H1 (cell line): ENCODE results near the gene SNAPC2. TPM values are rescaled to one million over a fixed set of nuclear protein-coding genes. Genes with fewer than 3 reads are reported as not detected.

ENCODE experiments used
- BACH1 ChIP-seq: IDR thresholded peaks from 2 replicates; pipeline ENCODE4 v1.6.1; 2012; ENCODE audit warnings: low read length, improper control_type of control experiment
- CHD7 ChIP-seq: fragments of 300-600 bp; sonication (generic); IDR thresholded peaks from 2 replicates; pipeline ENCODE4 v1.7.1; 2012; ENCODE audit warnings: low read length, moderate library complexity, mild to moderate bottlenecking, inconsistent platforms; ENCODE audit not compliant: insufficient replicate concordance
- GABPA ChIP-seq: IDR thresholded peaks from 2 replicates; pipeline ENCODE4 v1.6.1; 2011; ENCODE audit warnings: mild to moderate bottlenecking, low read length, moderate library complexity, borderline replicate concordance; ENCODE audit not compliant: insufficient read depth
- KDM4A ChIP-seq: IDR thresholded peaks from one replicate; pipeline ENCODE4 v1.7.1; 2012; ENCODE audit warnings: low read depth, mild to moderate bottlenecking, moderate library complexity, low read length, inconsistent platforms; ENCODE audit not compliant: severe bottlenecking
- MAX ChIP-seq: IDR thresholded peaks from 2 replicates; pipeline ENCODE4 v1.6.1; 2012; ENCODE audit warnings: inconsistent platforms
- POLR2A ChIP-seq, 2 experiments: IDR thresholded peaks; 1 replicate in 1 of 2; 2 replicates in 1 of 2; pipeline ENCODE4 v1.6.1; 2011; ENCODE audit warnings: low read depth in 2 of 2, low read length in 2 of 2, mild to moderate bottlenecking in 2 of 2; ENCODE audit errors: control extremely low read depth in 1 of 2
- POLR2AphosphoS5 ChIP-seq: IDR thresholded peaks from 2 replicates; pipeline ENCODE4 v1.6.1; 2011; ENCODE audit warnings: low read depth, low read length
- SP1 ChIP-seq: IDR thresholded peaks from 2 replicates; pipeline ENCODE4 v1.6.1; 2011; ENCODE audit warnings: low read depth, low read length
- SUZ12 ChIP-seq: fragments of 200-600 bp; sonication (generic); IDR thresholded peaks from 2 replicates; pipeline ENCODE4 v1.6.1; 2012; ENCODE audit warnings: mild to moderate bottlenecking, inconsistent platforms, low read length, moderate library complexity, mixed read lengths
- USF2 ChIP-seq: IDR thresholded peaks from 2 replicates; pipeline ENCODE4 v1.6.1; 2011; ENCODE audit warnings: low read length, improper control_type of control experiment
- polyA plus RNA-seq, 7 experiments: library from polyadenylated mRNA; depleted of rRNA in 3 of 7; stranded (reverse) in 5 of 7; unstranded in 2 of 7; fragments of >200 nt in 5 of 7; fragments of 200-250 nt in 2 of 7; gene quantifications; 1 replicate in 5 of 7; 2 replicates in 1 of 7; 4 replicates in 1 of 7; pipeline versions ENCODE4 v1.2.1 to v1.2.3, GENCODE V29; 2011 to 2013; ENCODE audit warnings: missing spikeins in 2 of 7, mixed read lengths in 2 of 7
- total RNA-seq: library from RNA; stranded (reverse); fragmentation: NEBNext Ultra II Directional; extraction: Animal tissue kit (Norgen Biotek cat#: 25700); gene quantifications from 2 replicates; pipeline ENCODE4 v1.2.1, GENCODE V29; 2021

SNAPC2 gene
- total and polyA plus RNA-seq, 2 of the 8 experiments (the other 6 are each of a cell fraction or from before 2014, with no cell fraction given) = 18.2 to 20.3 TPM

GRCh38 chr19:7900401-7900870 is 19.7 kb upstream of the SNAPC2 start (continued):
- no peak for TF ChIP-seq CHD7
- TF ChIP-seq SP1 = no peak
- no peak for TF ChIP-seq USF2
- TF ChIP-seq POLR2AphosphoS5 = no peak
- no peak for TF ChIP-seq SUZ12
- TF ChIP-seq BACH1 = no peak
- no peak for TF ChIP-seq GABPA
- TF ChIP-seq MAX = no peak
- TF ChIP-seq KDM4A = no peak
- no peak for TF ChIP-seq POLR2A (IDR thresholded peaks at IDR 0.05; ENCODE audit: control extremely low read depth in 1 of 2, low read depth in 2 of 2, low read length in 2 of 2)
